ENCODE data around the gene DAP.

Gene DAP

GRCh38 chr5:10653043-10653442, 108.0 kb downstream of the DAP start:
- H4K20me1 ChIP-seq (ENCODE audit: insufficient read depth, low read length): peaks cover 39% of the 10 kb centered on the region; the same call in 1 of the 2 replicates
- TF ChIP-seq EZH2 (IDR thresholded peaks at IDR 0.05; ENCODE audit: borderline replicate concordance, low read depth, low read length, severe bottlenecking) (no peak), CTCF (IDR thresholded peaks at IDR 0.05; ENCODE audit: borderline replicate concordance, extremely low read depth, low read length, poor library complexity, severe bottlenecking) (no peak)
- no peaks in the 10 kb centered on the region for H3K4me1 ChIP-seq (ENCODE audit: insufficient read depth, low read length)
- H3K36me3 ChIP-seq (ENCODE audit: insufficient read depth, low read length): peaks cover 71% of the 10 kb centered on the region
- DNase-seq: no peak
- ATAC-seq (ENCODE audit: insufficient read depth, low read depth): no peak
- H2AFZ ChIP-seq (ENCODE audit: low read depth, low read length): no peak overlapping the region
- H3K4me3 ChIP-seq (ENCODE audit: low read depth in 1 of 2, low read length in 2 of 2): no peak overlapping the region
- H3K27ac ChIP-seq (ENCODE audit: low read length): no peak overlapping the region
- no peaks in the 10 kb centered on the region; the same call in 1 of the 2 replicates for H3K79me2 ChIP-seq (ENCODE audit: insufficient read depth, low read length)
- no peak overlapping the region for H3K4me2 ChIP-seq (ENCODE audit: insufficient read depth, low read length)
- no peaks in the 10 kb centered on the region for H3K27me3 ChIP-seq (ENCODE audit: insufficient read depth, low read length, poor library complexity)
- no peaks in the 10 kb centered on the region for H3K9me3 ChIP-seq (ENCODE audit: insufficient read depth, low read length, severe bottlenecking)
- no peak overlapping the region for H3K9ac ChIP-seq (ENCODE audit: low read depth, low read length)

GRCh38 chr5:10652606-10653005, 108.4 kb downstream of the DAP start:
- Histone ChIP-seq H3K9me3 (ENCODE audit: insufficient read depth, low read length, severe bottlenecking) (no peaks in the 10 kb centered on the region), H2AFZ (ENCODE audit: low read depth, low read length) (no peak overlapping the region), H3K4me3 (ENCODE audit: low read depth in 1 of 2, low read length in 2 of 2) (no peak overlapping the region), H3K4me1 (ENCODE audit: insufficient read depth, low read length) (no peaks in the 10 kb centered on the region), H3K79me2 (ENCODE audit: insufficient read depth, low read length) (peaks cover 3% of the 10 kb centered on the region), H3K4me2 (ENCODE audit: insufficient read depth, low read length) (no peak overlapping the region), H3K27me3 (ENCODE audit: insufficient read depth, low read length, poor library complexity) (no peaks in the 10 kb centered on the region), H3K9ac (ENCODE audit: low read depth, low read length) (no peak overlapping the region), H4K20me1 (ENCODE audit: insufficient read depth, low read length) (peaks cover 39% of the 10 kb centered on the region; the same call in 1 of the 2 replicates), H3K27ac (ENCODE audit: low read length) (no peak overlapping the region), H3K36me3 (ENCODE audit: insufficient read depth, low read length) (peaks cover 75% of the 10 kb centered on the region)
- no peak for DNase-seq
- TF ChIP-seq CTCF (IDR thresholded peaks at IDR 0.05; ENCODE audit: borderline replicate concordance, extremely low read depth, low read length, poor library complexity, severe bottlenecking): no peak
- TF ChIP-seq EZH2 (IDR thresholded peaks at IDR 0.05; ENCODE audit: borderline replicate concordance, low read depth, low read length, severe bottlenecking): no peak
- no peak for ATAC-seq (ENCODE audit: insufficient read depth, low read depth)

- Histone ChIP-seq H3K4me1 (ENCODE audit: insufficient read depth, low read length) (no peaks in the 10 kb centered on the region), H2AFZ (ENCODE audit: low read depth, low read length) (no peak overlapping the region), H4K20me1 (ENCODE audit: insufficient read depth, low read length) (peaks cover 39% of the 10 kb centered on the region; the same call in 1 of the 2 replicates), H3K36me3 (ENCODE audit: insufficient read depth, low read length) (peaks cover 77% of the 10 kb centered on the region), H3K9ac (ENCODE audit: low read depth, low read length) (no peak overlapping the region), H3K4me2 (ENCODE audit: insufficient read depth, low read length) (no peak overlapping the region), H3K27ac (ENCODE audit: low read length) (no peak overlapping the region), H3K27me3 (ENCODE audit: insufficient read depth, low read length, poor library complexity) (no peaks in the 10 kb centered on the region), H3K9me3 (ENCODE audit: insufficient read depth, low read length, severe bottlenecking) (no peaks in the 10 kb centered on the region), H3K4me3 (ENCODE audit: low read depth in 1 of 2, low read length in 2 of 2) (no peak overlapping the region), H3K79me2 (ENCODE audit: insufficient read depth, low read length) (peaks cover 8% of the 10 kb centered on the region)
- ATAC-seq (ENCODE audit: insufficient read depth, low read depth) (no peak), DNase-seq (no peak)
- TF ChIP-seq EZH2 (IDR thresholded peaks at IDR 0.05; ENCODE audit: borderline replicate concordance, low read depth, low read length, severe bottlenecking): no peak
- TF ChIP-seq CTCF (IDR thresholded peaks at IDR 0.05; ENCODE audit: borderline replicate concordance, extremely low read depth, low read length, poor library complexity, severe bottlenecking): no peak
Measured at GRCh38 chr5:10652151-10652550, 108.9 kb downstream of the DAP start.
